ENCODE data around the gene SMNDC1.

DNA sequence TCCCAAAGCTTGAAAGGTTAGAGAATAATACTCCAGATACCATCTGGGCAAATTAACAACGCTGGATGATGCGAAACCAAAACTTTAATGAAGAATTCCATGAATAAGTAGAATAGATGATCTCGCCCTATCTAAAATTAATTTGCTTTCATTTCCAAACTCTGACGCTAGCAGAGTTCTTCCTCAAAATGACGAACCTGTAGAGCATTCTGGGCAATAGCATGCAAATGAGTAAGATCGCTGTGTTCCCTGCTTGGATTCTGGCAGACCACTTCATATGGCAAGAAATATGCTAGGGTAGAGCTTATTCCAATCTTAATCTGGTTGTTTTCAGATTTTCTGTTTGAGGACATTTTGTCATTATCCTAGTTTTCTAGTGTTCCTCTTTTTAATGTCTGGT, 36.1 kb upstream of the SMNDC1 start:
- TF ChIP-seq, protein P1, sequence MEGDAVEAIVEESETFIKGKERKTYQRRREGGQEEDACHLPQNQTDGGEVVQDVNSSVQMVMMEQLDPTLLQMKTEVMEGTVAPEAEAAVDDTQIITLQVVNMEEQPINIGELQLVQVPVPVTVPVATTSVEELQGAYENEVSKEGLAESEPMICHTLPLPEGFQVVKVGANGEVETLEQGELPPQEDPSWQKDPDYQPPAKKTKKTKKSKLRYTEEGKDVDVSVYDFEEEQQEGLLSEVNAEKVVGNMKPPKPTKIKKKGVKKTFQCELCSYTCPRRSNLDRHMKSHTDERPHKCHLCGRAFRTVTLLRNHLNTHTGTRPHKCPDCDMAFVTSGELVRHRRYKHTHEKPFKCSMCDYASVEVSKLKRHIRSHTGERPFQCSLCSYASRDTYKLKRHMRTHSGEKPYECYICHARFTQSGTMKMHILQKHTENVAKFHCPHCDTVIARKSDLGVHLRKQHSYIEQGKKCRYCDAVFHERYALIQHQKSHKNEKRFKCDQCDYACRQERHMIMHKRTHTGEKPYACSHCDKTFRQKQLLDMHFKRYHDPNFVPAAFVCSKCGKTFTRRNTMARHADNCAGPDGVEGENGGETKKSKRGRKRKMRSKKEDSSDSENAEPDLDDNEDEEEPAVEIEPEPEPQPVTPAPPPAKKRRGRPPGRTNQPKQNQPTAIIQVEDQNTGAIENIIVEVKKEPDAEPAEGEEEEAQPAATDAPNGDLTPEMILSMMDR (IDR thresholded peaks at IDR 0.05; ENCODE audit: low read depth, low read length, missing input control): no peak
- TF ChIP-seq, protein P2, sequence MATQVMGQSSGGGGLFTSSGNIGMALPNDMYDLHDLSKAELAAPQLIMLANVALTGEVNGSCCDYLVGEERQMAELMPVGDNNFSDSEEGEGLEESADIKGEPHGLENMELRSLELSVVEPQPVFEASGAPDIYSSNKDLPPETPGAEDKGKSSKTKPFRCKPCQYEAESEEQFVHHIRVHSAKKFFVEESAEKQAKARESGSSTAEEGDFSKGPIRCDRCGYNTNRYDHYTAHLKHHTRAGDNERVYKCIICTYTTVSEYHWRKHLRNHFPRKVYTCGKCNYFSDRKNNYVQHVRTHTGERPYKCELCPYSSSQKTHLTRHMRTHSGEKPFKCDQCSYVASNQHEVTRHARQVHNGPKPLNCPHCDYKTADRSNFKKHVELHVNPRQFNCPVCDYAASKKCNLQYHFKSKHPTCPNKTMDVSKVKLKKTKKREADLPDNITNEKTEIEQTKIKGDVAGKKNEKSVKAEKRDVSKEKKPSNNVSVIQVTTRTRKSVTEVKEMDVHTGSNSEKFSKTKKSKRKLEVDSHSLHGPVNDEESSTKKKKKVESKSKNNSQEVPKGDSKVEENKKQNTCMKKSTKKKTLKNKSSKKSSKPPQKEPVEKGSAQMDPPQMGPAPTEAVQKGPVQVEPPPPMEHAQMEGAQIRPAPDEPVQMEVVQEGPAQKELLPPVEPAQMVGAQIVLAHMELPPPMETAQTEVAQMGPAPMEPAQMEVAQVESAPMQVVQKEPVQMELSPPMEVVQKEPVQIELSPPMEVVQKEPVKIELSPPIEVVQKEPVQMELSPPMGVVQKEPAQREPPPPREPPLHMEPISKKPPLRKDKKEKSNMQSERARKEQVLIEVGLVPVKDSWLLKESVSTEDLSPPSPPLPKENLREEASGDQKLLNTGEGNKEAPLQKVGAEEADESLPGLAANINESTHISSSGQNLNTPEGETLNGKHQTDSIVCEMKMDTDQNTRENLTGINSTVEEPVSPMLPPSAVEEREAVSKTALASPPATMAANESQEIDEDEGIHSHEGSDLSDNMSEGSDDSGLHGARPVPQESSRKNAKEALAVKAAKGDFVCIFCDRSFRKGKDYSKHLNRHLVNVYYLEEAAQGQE (IDR thresholded peaks at IDR 0.05): no peak

Measured in liver (tissue), 2 donors.